ENCODE results near the gene TAF5L.

The TAF5L gene

GRCh38 chr1:229558460-229559335 lies 67.2 kb downstream of the TAF5L start, which contains the start of gene ABCB10:
ABCB10 (minus strand) TSS chr1:229558707; CDS start chr1:229558652, 55 bp downstream.
- Mint-ChIP-seq H3K27me3 (no peaks in the 10 kb centered on the region), H3K4me3 (peak within 1 kb of the TSS; percentile 90), H3K4me1 (ENCODE audit: low read depth) (peaks cover 41% of the 10 kb centered on the region), H3K36me3 (ENCODE audit: low read depth) (peaks cover 28% of the 10 kb centered on the region), H3K9me3 (no peaks in the 10 kb centered on the region), H3K27ac (peak within 1 kb of the TSS; percentile 93)
- DNase-seq, result peak; percentile 96

- Mint-ChIP-seq H3K36me3 (ENCODE audit: low read depth) (peaks cover 29% of the 10 kb centered on the region), H3K27me3 (no peaks in the 10 kb centered on the region), H3K4me1 (ENCODE audit: low read depth) (peaks cover 47% of the 10 kb centered on the region), H3K4me3 (peak overlapping the region; percentile 87), H3K9me3 (no peaks in the 10 kb centered on the region), H3K27ac (peak overlapping the region; percentile 87)
- peak; percentile 74 for DNase-seq
Observed at GRCh38 chr1:229557913-229558414, 68.0 kb downstream of the TAF5L start.

GRCh38 chr1:229557200-229557850 lies 68.6 kb downstream of the TAF5L start:
- Mint-ChIP-seq H3K27ac (peak overlapping the region; percentile 87), H3K4me3 (peak overlapping the region; percentile 87), H3K9me3 (no peaks in the 10 kb centered on the region), H3K4me1 (ENCODE audit: low read depth) (peaks cover 52% of the 10 kb centered on the region), H3K36me3 (ENCODE audit: low read depth) (peaks cover 29% of the 10 kb centered on the region), H3K27me3 (no peaks in the 10 kb centered on the region)
- no peak for DNase-seq

- no peak for DNase-seq
- Mint-ChIP-seq H3K4me3 (no peak overlapping the region), H3K36me3 (ENCODE audit: low read depth) (peaks cover 29% of the 10 kb centered on the region), H3K4me1 (ENCODE audit: low read depth) (peaks cover 54% of the 10 kb centered on the region), H3K27ac (peak overlapping the region; percentile 41), H3K27me3 (no peaks in the 10 kb centered on the region), H3K9me3 (no peaks in the 10 kb centered on the region)
Observed at GRCh38 chr1:229554886-229555621, 70.9 kb downstream of the TAF5L start.

- peaks cover 40% of the 10 kb centered on the region for H3K36me3 Mint-ChIP-seq (ENCODE audit: low read depth)
- peak overlapping the region; percentile 11 for H3K27ac Mint-ChIP-seq
- no peak for DNase-seq
- no peaks in the 10 kb centered on the region for H3K27me3 Mint-ChIP-seq
- H3K9me3 Mint-ChIP-seq, result no peaks in the 10 kb centered on the region
- H3K4me3 Mint-ChIP-seq, result no peak overlapping the region
- peaks cover 49% of the 10 kb centered on the region for H3K4me1 Mint-ChIP-seq (ENCODE audit: low read depth)
Observed at GRCh38 chr1:229553621-229554130, 72.2 kb downstream of the TAF5L start.

- peaks cover 48% of the 10 kb centered on the region for H3K36me3 Mint-ChIP-seq (ENCODE audit: low read depth)
- no peak overlapping the region for H3K4me3 Mint-ChIP-seq
- no peaks in the 10 kb centered on the region for H3K27me3 Mint-ChIP-seq
- DNase-seq, result no peak
- H3K4me1 Mint-ChIP-seq (ENCODE audit: low read depth), result peaks cover 49% of the 10 kb centered on the region
- no peak overlapping the region for H3K27ac Mint-ChIP-seq
- H3K9me3 Mint-ChIP-seq, result no peaks in the 10 kb centered on the region
Observed at GRCh38 chr1:229552732-229553131, 73.2 kb downstream of the TAF5L start.

GRCh38 chr1:229550812-229551567 lies 74.9 kb downstream of the TAF5L start:
- H3K4me1 Mint-ChIP-seq (ENCODE audit: low read depth), result peaks cover 35% of the 10 kb centered on the region
- no peak overlapping the region for H3K4me3 Mint-ChIP-seq
- DNase-seq, result no peak
- peaks cover 47% of the 10 kb centered on the region for H3K36me3 Mint-ChIP-seq (ENCODE audit: low read depth)
- peak overlapping the region; percentile 0 for H3K27ac Mint-ChIP-seq
- H3K9me3 Mint-ChIP-seq, result no peaks in the 10 kb centered on the region
- no peaks in the 10 kb centered on the region for H3K27me3 Mint-ChIP-seq

- Mint-ChIP-seq H3K27ac (peak overlapping the region; percentile 7), H3K36me3 (ENCODE audit: low read depth) (peaks cover 65% of the 10 kb centered on the region), H3K27me3 (no peaks in the 10 kb centered on the region), H3K9me3 (no peaks in the 10 kb centered on the region), H3K4me1 (ENCODE audit: low read depth) (peaks cover 31% of the 10 kb centered on the region), H3K4me3 (no peak overlapping the region)
- DNase-seq, result no peak
Observed at GRCh38 chr1:229547542-229547941, 78.4 kb downstream of the TAF5L start.

- no peak overlapping the region for H3K4me3 Mint-ChIP-seq
Observed at GRCh38 chr1:229544587-229544986, 81.3 kb downstream of the TAF5L start.

More at GRCh38 chr1:229544587-229544986, 81.3 kb downstream of the TAF5L start:
- no peaks in the 10 kb centered on the region for H3K27me3 Mint-ChIP-seq
- H3K27ac Mint-ChIP-seq, result peak overlapping the region; percentile 24
- H3K4me1 Mint-ChIP-seq (ENCODE audit: low read depth), result peaks cover 32% of the 10 kb centered on the region
- peaks cover 84% of the 10 kb centered on the region for H3K36me3 Mint-ChIP-seq (ENCODE audit: low read depth)
- no peak for DNase-seq
- H3K9me3 Mint-ChIP-seq, result no peaks in the 10 kb centered on the region

Measured in activated T-cell treated with anti-CD3 and anti-CD28 coated beads, Interleukin-2, amount 50 U/mL, for 24 hours (primary cell).